ENCODE measurements around the gene MADD.
"Not testable (repeated sequence)": the region's sequence is repeated elsewhere in the genome, so short reads cannot be mapped to it uniquely, and the experiment has no call there.

Gene MADD

GRCh38 chr11:47317064-47317828 lies 47.3 kb downstream of the MADD start:
- H3K4me3 ChIP-seq (ENCODE audit: low read depth, low read length) = no peak overlapping the region

GRCh38 chr11:47318166-47318565 lies 48.2 kb downstream of the MADD start:
- H3K4me3 ChIP-seq (ENCODE audit: low read depth, low read length) = no peak overlapping the region

GRCh38 chr11:47324520-47324919 lies 54.6 kb downstream of the MADD start:
- no peak overlapping the region for H3K4me3 ChIP-seq (ENCODE audit: low read depth, low read length)

- no peak overlapping the region for H3K4me3 ChIP-seq (ENCODE audit: low read depth, low read length)
Measured at GRCh38 chr11:47325271-47326041, 55.5 kb downstream of the MADD start.

- H3K4me3 ChIP-seq (ENCODE audit: low read depth, low read length) = no peak overlapping the region
Measured at GRCh38 chr11:47326198-47326597, 56.3 kb downstream of the MADD start.

- no peak overlapping the region for H3K4me3 ChIP-seq (ENCODE audit: low read depth, low read length)
Measured at GRCh38 chr11:47327025-47327424, 57.1 kb downstream of the MADD start.

GRCh38 chr11:47327949-47328348 lies 58.0 kb downstream of the MADD start:
- no peak overlapping the region for H3K4me3 ChIP-seq (ENCODE audit: low read depth, low read length)

- H3K4me3 ChIP-seq (ENCODE audit: low read depth, low read length) = no peak overlapping the region
Measured at GRCh38 chr11:47328449-47329390, 58.8 kb downstream of the MADD start.

GRCh38 chr11:47329431-47329986 lies 59.6 kb downstream of the MADD start:
- no peak overlapping the region for H3K4me3 ChIP-seq (ENCODE audit: low read depth, low read length)

- no peak overlapping the region for H3K4me3 ChIP-seq (ENCODE audit: low read depth, low read length)
Measured at GRCh38 chr11:47329987-47330931, 60.3 kb downstream of the MADD start.

- H3K4me3 ChIP-seq (ENCODE audit: low read depth, low read length) = no peak overlapping the region
Measured at GRCh38 chr11:47331454-47332302, 61.7 kb downstream of the MADD start.

GRCh38 chr11:47332303-47332711 lies 62.4 kb downstream of the MADD start:
- no peak overlapping the region for H3K4me3 ChIP-seq (ENCODE audit: low read depth, low read length)

GRCh38 chr11:47332791-47333525 lies 63.0 kb downstream of the MADD start:
- H3K4me3 ChIP-seq (ENCODE audit: low read depth, low read length) = no peak overlapping the region

- H3K4me3 ChIP-seq (ENCODE audit: low read depth, low read length) = no peak overlapping the region
Measured at GRCh38 chr11:47333526-47333845, 63.6 kb downstream of the MADD start.

GRCh38 chr11:47333886-47334443 lies 64.0 kb downstream of the MADD start:
- H3K4me3 ChIP-seq (ENCODE audit: low read depth, low read length) = no peak overlapping the region

GRCh38 chr11:47334699-47335411 lies 64.9 kb downstream of the MADD start:
- not testable (repeated sequence) for H3K4me3 ChIP-seq (ENCODE audit: low read depth, low read length)

- H3K4me3 ChIP-seq (ENCODE audit: low read depth, low read length) = no peak overlapping the region
Measured at GRCh38 chr11:47335733-47336132, 65.8 kb downstream of the MADD start.

Measured in iPS-11a (cell line).